Activated CD4-positive, alpha-beta T cell treated with anti-CD3 and anti-CD28 coated beads, Interleukin-2, amount 50 U/mL, for 4 hours (primary cell): Measurements from ENCODE around the gene HUWE1.
"Not testable (repeated sequence)": the region's sequence is repeated elsewhere in the genome, so short reads cannot be mapped to it uniquely, and the experiment has no call there.

ENCODE experiments used
- DNase-seq, 2 experiments: peaks; one replicate each; pipeline ENCODE4 v3.0.0-alpha.2; 2020

Gene HUWE1, protein sequence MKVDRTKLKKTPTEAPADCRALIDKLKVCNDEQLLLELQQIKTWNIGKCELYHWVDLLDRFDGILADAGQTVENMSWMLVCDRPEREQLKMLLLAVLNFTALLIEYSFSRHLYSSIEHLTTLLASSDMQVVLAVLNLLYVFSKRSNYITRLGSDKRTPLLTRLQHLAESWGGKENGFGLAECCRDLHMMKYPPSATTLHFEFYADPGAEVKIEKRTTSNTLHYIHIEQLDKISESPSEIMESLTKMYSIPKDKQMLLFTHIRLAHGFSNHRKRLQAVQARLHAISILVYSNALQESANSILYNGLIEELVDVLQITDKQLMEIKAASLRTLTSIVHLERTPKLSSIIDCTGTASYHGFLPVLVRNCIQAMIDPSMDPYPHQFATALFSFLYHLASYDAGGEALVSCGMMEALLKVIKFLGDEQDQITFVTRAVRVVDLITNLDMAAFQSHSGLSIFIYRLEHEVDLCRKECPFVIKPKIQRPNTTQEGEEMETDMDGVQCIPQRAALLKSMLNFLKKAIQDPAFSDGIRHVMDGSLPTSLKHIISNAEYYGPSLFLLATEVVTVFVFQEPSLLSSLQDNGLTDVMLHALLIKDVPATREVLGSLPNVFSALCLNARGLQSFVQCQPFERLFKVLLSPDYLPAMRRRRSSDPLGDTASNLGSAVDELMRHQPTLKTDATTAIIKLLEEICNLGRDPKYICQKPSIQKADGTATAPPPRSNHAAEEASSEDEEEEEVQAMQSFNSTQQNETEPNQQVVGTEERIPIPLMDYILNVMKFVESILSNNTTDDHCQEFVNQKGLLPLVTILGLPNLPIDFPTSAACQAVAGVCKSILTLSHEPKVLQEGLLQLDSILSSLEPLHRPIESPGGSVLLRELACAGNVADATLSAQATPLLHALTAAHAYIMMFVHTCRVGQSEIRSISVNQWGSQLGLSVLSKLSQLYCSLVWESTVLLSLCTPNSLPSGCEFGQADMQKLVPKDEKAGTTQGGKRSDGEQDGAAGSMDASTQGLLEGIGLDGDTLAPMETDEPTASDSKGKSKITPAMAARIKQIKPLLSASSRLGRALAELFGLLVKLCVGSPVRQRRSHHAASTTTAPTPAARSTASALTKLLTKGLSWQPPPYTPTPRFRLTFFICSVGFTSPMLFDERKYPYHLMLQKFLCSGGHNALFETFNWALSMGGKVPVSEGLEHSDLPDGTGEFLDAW (N-terminal part only)

GRCh38 chrX:53686151-53686885 lies at the start of gene HUWE1:
Gene HUWE1, minus strand, starts transcription at chrX:53686719. Its CDS starts 32,612 bp downstream, at chrX:53654107.
- DNase-seq = peak; percentile 79 to 80

GRCh38 chrX:53732797-53733196 lies 46.3 kb upstream of the HUWE1 start:
- DNase-seq = no peak

- DNase-seq = no peak
These were observed 43.2 kb upstream of the HUWE1 start for GRCh38 chrX:53729751-53730150.

- no peak for DNase-seq
These were observed 42.0 kb upstream of the HUWE1 start for GRCh38 chrX:53728506-53728905.

DNA sequence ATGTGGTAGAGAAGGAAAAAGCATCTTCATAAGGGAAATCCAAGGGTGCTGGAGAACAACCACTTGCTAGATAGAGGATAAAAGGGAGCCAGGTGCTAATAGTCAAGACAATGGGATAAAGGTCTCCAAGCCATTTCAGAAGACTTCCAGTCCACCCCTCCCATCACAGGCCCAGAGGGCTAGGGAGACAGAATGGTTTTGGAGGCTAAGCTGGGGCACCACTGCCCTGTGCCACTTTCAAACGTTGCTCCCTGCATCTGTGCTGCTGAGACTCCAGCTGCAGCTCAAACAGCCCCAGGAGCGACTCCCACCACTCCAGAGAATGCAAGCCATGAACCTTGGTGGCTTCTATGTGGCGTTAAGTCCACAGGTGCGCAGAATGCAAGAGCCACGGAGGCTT lies 38.4 kb upstream of the HUWE1 start:
- DNase-seq = no peak

DNA sequence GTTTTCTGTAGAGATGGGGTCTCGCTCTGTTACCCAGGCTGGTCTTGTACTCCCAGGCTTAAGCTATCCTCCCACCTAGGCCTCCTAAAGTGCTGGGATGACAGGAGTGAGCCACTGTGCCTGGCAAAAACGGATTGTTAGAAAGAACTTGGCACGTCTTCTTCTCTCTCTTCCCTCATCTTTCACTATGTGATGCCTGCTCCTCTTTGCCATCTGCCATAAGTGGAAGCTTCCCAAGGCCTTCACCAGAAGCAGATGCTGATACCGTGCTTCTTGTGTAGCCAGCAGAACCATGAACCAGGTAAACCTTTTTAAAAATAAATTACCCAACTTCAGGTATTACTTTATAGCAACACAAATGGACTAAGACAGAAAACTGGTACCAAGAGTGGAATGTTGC lies 36.9 kb upstream of the HUWE1 start:
- no peak for DNase-seq

DNA sequence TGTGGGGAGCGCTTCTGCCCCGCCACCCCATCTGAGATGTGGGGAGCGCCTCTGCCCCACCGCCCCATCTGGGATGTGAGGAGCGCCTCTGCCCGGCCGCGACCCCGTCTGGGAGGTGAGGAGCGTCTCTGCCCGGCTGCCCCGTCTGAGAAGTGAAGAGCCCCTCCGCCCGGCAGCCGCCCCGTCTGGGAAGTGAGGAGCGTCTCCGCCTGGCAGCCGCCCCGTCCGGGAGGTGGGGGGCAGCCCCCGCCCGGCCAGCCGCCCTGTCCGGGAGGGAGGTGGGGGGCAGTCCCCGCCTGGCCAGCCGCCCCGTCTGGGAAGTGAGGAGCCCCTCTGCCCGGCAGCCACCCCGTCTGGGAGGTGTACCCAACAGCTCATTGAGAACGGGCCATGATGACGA lies 35.1 kb upstream of the HUWE1 start:
- DNase-seq = not testable (repeated sequence)

- not testable (repeated sequence) for DNase-seq
These were observed 33.1 kb upstream of the HUWE1 start for GRCh38 chrX:53719666-53720065.

GRCh38 chrX:53718073-53718472 lies 31.6 kb upstream of the HUWE1 start:
- DNase-seq = no peak

- DNase-seq = no peak
These were observed 30.7 kb upstream of the HUWE1 start for GRCh38 chrX:53717205-53717604.

DNA sequence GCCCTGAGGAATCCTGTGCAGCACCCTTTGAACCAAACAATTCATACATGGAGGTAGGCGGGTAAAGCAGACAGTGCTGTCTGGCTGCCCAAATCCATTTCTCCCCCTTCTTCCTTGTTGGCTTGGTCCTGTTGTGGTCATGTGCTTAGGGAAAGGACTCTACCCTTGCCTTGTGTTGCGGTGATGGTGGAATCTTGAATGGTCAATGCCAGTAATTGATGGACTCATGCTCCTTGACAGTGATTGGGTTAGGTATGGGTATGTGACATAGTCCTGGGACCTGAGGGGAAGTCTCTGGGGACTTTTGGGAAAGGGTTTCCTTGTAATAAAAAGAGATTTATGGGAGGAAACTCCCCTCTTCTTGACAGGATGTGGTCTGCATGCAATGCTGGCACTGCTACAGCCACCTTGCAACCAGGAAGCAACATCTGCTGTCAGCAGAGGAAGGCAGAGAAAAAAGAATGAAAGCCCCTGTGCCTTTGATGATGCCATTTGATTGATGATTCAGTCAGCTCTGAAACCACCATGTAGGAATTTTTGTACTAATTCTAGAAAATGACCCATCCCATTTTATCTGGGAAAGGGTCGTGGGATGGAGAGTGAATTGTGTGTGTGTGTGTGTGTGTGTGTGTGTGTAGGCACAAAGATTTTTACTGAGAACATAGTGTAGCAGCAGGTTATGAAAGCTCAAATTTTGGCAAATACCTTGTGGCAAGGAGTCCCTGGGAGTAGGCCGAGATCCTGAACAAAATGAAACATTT lies 30.0 kb upstream of the HUWE1 start:
- peak; percentile 25 to 26 for DNase-seq

DNA sequence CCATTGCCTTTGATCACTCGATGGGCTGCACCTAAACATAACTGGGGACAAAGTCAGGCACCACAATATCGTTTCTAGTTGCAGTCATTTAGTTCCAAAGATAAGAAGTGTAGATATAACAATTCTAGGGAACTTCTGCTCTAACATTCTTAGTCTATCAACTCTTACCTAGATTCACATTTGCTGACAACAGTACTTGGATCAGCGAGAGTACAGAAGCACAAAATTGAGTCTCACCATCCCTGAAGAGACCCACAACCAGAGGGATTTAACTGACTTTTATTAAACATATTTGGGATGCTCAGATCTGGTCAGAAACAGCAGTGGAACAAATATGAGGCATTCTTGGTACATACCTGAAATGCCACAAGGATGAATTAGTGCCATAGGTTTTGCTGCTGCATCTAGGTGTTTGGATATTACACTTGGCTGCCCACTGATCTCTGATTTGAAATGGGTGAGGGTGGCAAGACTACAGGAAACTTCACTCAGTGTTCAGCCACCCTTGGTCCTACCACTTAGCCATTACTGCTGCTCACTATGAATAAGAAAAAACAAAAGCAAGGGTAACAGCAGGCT lies 28.9 kb upstream of the HUWE1 start:
- no peak for DNase-seq

GRCh38 chrX:53714580-53715345 lies 28.2 kb upstream of the HUWE1 start:
- DNase-seq = peak; percentile 41 to 44

GRCh38 chrX:53713987-53714579 lies 27.6 kb upstream of the HUWE1 start:
- no peak for DNase-seq

DNA sequence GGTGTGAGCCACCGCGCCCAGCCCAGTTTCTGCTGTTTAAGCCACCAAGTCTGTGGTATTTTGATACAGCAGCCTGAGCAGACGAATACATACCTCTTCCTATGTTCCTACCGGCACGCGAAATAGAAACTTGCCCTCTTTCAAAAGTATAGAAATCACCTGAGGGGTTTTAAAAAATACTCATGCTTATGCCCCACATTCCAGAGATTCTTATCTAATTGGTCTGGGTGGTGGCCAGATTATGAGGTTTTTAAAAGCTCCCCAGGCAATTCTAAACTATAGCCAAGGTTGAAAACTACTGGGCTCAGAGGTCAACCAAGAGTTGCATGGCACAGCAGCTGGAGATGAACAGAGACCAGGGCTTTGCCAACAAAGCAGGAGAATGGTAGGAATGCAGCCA lies 24.9 kb upstream of the HUWE1 start:
- DNase-seq = no peak

DNA sequence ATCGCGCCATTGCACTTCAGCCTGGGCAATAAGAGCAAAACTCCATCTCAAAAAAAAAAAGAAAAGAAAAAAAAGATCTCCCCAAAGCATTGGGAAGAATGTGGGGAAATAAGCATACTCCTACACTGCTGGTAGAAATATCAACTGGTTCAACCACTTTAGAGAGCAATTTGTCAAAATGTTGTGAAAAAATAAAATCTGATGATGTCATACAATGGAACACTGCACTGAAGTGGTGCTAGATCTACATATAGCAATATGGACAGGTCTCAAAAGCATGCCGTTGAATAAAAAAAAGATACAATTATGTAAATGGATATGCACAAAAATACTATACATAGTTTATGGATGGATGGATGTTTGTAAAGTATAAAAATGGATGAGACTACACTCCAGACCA lies 18.3 kb upstream of the HUWE1 start:
- no peak for DNase-seq

DNA sequence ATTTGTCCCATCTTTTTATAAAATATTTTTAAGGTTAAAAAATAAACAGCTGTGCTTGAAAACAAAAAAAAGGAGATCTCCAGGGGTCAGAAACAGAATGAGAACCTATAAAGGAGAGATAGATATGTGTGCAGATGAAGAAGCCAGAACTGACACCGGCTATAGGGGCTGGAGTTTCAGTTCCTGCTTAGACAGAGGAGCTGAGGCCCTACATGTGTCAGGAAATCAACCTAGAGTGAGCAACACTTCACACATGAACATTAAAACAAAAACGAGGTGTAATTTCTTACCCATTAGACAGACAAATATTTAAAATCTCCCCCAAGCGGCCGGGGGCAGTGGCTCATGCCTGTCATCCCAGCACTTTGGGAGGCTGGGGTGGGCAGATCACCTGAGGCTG lies 17.8 kb upstream of the HUWE1 start:
- DNase-seq = no peak

GRCh38 chrX:53695946-53696549 lies 9.5 kb upstream of the HUWE1 start:
- no peak for DNase-seq

- DNase-seq = no peak
These were observed 8.1 kb upstream of the HUWE1 start for GRCh38 chrX:53694642-53695041.

- DNase-seq = no peak
These were observed 1.8 kb upstream of the HUWE1 start for GRCh38 chrX:53688300-53688699.
